HG02610 (cell line): ENCODE measurements around the gene TTC9C.
"Not testable (repeated sequence)": the region's sequence is repeated elsewhere in the genome, so short reads cannot be mapped to it uniquely, and the experiment has no call there.

ENCODE experiments used
- ATAC-seq: cut with Tn5 transposase; IDR thresholded peaks from one replicate; pipeline ENCODE4 v1.9.1; 2021; ENCODE audit warnings: mild to moderate bottlenecking, moderate library complexity; ENCODE audit not compliant: unreplicated experiment

TTC9C gene

DNA sequence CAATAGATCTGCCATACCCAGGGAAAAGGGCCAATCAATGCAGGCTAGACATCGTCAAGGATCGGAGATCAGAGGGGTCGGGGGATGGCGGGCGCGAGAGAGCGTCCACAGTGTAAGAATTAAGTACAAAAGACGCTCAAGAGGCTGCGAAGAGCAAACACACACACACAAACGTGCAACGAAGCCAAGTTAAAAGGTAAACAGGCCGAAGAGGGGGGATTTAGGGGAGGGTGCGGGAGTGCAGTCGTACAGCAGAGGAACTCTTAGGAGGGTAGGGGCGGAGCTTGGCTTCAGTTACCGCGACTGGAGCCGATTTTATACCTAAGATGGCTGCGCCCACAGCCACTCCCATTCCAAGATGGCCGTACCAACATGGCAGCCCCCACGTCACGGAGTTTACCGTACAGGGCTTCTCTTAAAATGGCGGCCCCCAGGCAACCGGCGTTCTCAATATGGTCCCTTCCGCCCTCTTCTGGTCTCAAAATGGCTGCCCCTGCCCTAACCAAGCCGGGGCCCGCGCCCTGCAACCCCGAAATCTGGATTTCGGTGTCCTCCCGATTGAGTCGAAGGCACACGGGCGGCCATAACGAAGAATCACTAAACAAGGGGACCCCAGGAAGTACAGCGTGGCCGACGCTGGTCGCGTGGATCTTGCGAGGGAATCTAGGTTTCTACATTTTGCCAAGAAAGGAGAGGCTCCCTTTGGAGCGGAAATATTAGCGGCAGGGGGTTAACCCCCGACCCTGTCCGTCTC, 18.9 kb upstream of the TTC9C start:
- peak; percentile 63 for ATAC-seq

DNA sequence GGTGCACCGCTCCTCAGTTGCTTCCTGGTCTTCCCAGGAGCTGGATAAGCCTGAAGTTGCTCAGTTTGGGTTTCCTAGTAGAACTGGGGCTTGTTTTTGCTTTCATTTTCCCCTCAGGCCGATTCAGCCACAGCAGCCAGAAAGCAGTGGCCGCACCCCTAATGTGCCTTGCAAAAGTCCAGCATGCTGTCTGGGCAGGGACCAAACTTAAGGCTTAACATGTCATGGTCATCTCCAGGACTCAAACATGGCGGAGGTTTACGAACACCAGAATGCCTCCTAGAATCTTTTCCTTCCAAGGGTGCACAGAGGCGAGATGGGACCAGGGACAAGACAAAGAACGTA, 18.3 kb upstream of the TTC9C start:
- ATAC-seq = no peak

DNA sequence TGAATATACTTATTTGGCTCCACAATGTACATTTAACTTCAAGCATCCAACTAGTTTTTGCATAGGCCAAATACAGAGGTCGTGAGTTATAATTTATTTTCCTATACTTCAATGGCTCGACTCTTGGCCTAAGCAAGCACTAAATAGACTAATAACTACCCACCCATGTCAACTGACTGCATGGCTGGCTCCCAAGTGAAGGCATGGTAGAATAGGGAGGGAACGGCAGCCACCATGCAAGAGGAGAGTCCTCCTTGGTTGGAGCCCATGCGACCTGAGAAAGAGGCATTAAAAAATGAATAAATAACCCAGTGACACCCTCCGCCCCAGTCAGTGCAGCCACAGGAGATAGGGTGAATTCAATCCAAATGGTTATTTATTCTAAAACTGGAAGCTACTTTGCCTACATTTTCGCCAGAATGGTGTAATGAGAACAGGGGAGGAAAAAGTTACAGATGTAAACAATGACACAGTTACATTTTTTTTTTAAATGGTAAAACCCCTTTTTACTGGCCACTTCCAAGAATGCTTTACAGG, 15.9 kb upstream of the TTC9C start:
- no peak for ATAC-seq

DNA sequence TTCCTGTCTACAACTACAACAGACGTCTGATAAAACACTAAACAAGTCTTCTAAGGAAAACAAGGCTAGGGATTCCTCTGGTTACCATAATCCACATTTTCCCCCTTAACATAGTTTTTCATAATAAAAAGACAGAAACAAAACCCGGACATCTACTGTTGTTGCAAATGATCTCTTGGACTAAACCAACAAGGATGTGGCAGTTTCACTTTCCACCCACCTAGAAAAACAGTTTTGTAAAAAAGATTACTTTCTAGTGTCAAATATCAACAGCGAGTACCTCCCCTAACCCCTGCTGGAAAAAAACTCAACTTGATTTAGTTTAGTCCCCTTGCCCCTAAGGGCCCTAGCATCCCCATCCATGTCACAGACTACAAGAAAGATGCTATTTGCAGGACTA, 15.4 kb upstream of the TTC9C start:
- no peak for ATAC-seq

DNA sequence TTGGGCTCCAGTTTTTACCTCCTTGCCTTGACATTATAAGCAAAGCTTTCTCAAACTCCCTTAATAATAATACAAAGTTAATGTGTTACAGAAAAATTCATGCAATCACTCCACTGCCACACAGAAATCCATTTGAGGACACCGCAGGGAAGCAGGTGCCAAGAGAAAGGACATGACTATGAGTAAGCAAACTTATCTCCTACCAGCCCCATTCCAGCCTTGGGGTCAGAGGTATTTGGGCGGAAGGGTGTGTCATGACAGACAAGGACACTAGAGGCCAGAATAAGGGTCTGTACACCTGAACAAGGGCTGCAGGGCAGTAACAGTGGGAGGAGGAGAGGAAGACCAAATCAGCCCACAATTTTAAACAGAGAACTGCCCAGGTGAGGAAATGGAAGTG, 14.9 kb upstream of the TTC9C start:
- ATAC-seq = no peak

DNA sequence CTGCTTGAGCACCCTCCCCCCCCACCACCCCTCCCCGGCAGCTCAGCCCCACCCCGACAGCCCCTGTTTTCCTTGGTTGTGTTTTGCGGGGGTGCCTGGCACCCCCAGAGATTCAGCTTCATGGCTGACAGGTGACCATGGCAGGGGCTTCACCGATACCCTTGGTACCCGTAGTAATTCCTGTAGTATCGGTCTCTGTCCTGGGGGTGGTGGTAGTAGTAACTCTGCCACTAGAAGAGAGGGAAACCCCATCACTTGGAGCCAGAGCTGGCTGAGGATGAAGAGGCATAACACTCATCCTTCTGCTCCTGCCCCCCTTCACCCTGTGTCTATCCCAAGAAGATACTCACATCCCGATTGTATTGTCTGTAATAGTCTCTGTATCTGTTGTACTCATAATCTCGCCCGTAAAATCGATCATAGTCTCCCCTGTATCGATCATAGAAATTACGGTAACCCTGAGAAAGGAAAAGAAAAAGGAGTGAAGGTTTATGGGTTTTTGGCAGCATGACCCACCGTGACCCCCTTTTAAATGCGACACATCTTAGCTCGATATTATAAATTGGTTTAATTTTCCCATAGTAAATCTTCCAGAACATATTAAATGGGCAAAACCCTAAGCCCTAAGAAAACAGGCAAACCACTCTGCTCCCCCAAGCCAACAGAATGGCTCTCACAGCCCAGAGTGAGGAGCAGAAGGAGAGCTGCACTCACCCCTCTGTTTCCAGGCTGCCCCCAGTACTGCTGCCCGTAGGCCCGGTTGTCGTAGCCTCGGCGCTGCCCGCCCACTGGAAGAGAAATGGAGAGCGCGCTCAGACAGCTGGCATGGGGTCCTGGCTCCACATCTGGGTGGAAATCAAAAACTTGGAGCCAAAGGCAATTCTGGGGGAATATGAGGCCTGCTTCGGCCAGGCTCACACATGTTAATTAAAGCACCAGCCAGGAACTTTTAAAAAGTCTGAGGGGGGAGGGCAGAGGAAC, 12.8 kb upstream of the TTC9C start:
- no peak for ATAC-seq

DNA sequence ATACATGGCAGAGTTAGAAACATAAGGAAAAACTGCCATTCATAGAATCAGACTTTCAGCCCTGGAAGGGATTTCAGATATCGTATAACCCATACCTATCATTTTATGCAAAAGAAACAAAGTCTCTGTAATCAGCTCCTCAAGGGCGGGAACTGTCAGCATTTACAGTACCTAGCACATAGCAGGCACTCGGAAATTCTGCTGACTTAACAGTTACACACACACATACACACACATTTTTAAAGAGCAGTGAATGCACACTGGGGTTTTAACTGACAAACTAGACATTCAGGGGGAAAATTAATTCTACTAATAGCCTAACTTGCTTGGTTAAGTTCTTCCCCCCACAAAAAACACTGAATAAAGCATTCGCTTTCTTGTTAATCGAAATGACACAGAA, 12.1 kb upstream of the TTC9C start:
- ATAC-seq = no peak

DNA sequence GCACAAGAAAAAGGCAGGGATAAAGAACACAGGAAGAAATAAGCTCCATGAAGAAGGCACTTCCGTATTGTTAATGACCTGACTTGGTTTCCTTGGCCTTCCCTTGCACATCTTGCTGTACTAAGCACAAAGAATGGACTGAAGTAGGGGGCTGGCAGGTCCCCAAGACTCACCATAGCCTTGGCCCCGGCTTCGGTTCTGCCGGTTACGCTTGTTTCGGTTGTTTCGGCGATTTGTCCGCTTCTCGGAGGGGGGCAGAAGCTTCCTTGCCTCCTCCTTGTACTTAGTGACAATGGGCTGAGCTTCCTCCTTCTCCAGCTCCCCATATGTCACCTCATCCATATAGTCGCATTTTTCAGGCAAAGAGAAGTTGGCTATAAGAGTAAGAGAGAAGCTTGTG, 11.5 kb upstream of the TTC9C start:
- no peak for ATAC-seq

DNA sequence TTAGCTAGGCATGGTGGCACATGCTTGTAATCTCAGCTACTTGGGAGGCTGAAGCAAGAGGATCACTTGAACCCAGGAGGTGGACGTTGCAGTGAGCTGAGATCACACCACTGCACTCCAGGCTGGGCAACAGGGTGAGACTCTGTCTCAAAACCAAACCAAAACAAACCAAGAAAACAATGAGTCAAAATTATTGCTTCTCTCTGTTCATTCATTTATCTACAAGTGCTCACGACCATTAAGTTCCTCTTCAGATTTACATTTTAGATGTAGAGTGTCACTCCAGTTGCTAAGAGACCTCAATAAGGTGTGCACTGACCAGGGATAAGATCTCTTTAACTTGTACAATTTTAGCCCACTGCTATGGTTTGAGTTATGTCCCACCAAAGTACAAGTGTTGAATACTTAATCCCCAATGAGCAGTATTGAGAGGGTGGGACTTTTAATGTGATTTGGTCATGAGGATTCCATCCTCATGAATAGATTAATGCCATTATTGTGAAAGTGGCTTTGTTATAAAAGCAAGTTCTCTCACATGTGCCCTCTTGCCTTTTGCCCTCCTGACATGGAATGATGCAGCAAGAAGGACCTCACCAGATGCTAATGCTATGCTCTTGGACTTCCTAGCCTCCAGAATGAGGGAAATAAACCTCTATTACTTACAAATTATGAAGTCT, 8.8 kb upstream of the TTC9C start:
- ATAC-seq = no peak

DNA sequence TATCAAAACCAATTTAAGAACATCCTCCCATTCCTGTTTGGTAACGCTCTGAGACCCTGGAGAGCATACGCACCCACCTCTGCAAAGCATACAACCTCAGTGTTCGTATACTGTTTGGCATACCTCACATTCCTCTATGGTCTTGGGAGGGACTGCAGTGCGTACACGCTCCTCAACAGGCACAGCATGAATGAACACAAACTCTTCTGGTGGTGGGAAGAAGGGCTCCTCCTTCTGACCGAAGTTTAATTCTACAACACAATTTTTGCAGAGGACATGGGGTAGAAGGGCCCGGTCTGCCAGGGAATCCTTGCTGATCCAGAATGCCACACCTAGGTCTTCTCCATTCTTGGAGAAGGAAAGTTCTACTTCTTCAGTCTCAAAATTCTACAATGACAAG, 6.3 kb upstream of the TTC9C start:
- no peak for ATAC-seq

DNA sequence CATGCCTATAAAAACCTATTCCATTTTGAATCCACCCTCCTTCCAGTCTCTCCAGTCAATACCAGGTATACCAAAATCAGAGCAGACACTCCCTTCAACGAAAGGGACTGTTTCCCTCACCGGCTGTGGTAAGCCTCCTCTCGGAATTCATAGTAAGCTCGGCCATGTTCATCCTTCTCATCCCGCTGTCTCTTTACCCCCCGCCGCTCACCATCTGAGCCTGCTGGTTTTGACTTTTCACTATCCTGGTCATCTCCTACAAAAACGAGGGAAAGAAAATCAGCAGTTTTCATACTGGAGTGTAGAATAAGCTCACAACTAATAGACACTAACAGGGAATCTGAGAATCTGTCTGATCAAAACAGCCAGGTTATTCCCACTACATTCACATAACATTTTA, 4.1 kb upstream of the TTC9C start:
- ATAC-seq = no peak

DNA sequence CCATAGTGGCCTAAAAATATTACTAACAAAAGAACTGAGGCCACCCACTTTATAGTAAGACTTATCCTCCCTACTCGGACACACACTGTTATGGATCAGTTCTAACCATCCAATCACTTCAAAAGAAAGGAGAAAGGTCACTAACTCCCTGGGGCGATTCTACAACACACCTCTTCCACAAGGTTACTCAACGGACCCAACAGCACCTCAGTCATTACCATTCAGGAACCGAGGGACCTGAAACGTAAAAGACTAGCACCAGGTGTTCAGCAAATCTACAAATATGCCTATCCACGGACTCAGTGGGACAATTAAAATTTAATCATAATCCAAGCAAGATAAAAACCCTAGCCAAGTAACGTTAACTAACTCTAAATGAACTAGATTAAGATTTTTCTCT, 2.6 kb upstream of the TTC9C start:
- ATAC-seq = no peak

DNA sequence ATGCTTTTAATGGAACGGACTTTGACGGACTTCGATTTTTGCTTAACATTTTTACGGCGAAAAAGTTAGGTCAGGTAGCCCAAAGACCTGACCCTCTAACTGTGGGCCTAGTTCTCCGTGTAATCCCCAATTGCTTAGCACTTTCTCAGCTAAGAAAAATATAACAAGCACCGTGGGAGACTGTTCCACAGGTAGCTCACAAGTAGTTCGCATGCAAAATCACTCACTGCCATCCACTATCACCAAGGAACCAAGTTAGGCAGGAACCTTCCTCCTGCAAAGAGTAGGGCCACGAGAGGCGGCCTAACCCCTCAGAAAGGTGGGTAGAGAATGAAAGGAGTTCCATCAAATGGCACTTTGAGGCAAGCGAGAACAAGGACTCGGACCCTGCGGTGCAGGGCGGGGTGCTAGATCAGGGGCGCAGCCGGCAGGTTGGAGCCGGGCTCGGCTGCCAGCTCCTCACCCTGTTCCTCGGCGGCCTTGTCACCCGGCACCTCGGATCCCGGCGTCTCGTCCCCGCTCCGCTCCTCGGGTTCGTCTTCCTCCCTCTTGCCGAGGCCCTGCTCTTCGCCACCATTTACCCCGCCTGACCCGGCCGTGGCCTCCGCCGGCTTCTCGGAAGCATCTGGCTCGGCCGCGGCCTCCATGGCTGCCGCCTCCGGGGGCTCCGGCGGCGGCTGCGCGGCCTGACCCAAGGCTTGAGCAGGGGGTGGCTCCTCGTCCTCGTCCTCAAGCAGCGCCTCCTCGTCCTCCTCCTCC, 2.0 kb upstream of the TTC9C start:
- ATAC-seq = no peak

DNA sequence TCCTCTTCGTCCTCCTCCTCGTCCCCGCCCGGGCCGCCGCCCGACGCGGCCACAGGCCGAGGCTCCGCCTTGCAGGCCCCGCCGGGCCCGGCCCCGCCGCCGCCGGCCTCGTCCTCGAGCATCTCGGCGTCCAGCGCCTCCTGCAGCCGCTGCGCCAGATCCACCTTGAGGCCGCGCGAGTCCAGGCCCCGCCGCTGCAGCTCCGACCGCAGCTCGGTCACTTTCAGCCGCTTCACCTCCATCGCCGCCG, 1.4 kb upstream of the TTC9C start:
- peak; percentile 4 for ATAC-seq

DNA sequence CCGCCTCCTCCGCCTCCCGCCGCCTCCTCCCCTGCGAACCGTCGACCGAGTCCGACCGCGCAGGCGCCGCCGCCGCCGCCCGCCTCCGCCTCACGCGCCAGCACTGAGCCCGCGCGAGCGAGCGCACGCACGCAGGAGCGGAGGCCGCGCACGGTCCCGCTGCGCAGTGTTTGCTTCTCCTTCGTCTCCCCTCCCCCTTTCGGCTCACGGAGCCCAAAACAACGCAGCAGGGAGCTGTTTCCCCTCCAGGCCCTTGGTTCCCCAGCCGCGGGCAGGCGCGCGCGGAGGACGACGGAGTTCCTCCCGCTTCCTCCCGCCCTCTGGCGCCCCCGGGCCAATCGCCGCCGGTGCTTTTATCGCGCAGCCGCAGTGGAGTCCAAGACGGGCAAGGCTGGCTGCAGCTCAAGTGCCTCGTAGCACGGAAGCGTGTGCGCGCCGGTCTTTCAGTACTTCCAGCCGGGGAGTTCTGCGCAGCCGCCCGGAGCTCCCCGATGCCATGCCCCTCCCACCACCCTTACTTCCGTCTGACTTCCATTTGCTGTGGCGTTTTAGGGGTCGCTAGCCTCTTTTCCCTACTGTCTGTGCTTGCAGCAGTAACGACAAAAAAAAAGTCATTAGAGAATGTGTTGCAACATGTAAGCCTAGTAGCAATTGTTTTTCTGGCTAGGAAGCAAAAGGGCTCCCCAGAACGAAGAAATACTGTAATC, 968 bp upstream of the TTC9C start, which contains the start of gene HNRNPUL2:
HNRNPUL2 (minus strand) TSS at position 293 of the 707 bp plus-strand sequence. CDS start 301 bp downstream, outside the sequence.
- ATAC-seq = peak; percentile 70

DNA sequence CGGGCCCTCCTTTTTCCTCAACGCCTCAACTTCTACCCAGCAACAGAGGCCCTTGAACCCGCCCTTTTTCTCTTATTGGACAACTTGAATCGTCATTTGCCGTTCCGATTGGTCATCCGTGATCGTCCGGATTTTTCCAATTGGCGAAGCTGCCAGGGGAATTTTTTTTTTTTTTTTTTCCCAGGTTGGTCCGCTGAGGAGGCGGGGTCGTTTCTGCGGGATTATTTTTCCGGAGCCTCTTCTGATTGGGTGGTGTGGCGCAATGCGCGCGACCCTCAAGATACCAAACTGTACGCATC, 465 bp upstream of the TTC9C start:
- ATAC-seq = peak; percentile 51

DNA sequence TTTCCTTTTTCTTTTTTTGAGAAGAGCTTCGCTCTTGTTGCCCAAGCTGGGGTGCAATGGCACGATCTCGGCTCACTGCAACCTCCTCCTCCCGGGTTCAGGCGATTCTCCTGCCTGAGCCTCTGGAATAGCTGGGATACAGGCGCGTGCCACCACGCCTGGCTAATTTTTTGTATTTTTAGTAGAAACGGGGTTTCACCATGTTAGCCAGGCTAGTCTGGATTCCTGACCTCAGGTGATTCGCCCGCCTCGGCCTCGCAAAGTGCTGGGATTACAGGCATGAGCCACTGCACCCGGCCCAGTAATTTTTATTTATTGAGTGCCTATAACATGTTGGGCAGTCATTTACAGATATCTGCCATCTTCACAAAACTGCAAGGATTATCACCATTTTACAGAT, 1.8 kb downstream of the TTC9C start:
- ATAC-seq = not testable (repeated sequence)

DNA sequence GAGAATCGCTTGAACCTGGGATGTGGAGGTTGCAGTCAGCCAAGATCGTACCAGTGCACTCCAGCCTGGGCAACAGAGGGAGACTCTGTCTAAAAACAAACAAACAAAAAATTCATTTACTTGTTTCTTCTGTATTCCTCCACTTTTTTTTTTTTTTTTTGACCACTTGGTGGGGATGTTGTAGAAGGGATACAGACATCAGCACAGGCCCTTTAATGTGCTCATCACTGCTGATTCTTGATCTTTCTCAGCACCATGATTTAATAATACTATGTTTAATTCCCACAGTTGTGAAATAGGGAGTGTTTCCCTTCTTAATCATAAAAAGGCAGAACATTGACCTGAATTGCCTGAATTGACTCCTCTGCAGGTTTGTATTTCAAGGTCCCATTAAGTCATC, 4.5 kb downstream of the TTC9C start:
- no peak for ATAC-seq

DNA sequence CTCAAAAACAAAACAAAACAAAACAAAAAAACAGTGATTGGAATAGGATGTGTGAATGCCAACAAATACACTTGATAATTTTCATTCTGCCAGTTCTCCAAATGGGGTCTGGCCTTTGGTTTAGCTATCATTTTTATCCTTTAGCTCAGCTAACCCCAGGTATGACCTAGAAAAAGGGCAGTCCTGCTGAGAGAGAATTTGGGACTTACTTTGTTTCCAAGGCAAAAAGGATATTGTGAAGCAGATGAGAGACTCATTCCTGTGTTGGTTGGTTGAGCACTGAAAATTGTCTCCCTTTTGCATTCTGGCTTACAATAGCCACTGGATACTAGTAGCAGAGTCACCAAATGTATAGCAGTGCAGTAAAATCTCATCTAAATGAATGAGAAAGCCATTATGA, 8.9 kb downstream of the TTC9C start:
- ATAC-seq = no peak

DNA sequence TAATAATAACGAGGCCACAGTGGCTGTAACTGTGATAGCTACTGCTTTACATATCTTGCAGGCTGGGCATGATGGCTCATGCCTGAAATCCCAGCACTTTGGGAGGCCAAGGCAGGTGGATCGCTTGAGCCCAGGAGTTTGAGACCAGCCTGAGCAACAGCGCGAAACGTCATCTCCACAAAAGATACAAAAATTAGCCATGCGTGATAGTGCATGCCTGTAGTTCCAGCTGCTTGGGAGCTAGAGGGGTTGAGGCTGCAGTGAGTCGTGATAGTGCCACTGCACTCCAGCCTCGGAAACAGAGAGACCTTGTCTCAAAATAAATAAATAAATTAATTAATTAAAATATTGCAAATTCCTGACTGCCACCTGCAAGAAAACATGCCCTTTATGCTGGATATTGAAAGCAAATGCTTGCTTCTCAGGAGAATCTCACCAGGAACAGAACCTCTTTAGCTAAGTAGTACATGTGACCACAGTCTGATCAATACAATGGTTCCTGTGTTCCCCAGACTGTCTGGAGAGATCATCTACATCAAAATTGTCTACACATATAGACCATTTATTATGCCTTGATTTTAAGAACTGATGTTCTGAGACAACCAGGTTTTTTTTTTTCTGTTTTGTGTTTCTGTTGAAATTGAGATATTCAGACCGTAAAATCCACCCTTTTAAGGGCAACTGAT, 19.3 kb downstream of the TTC9C start:
- no peak for ATAC-seq
